A673 (cell line): Measurements from ENCODE around the gene AFF2.

ENCODE experiments used
- CTCF ChIP-seq: fragments of 300-800, 200-600 bp; sonication (generic); conservative IDR thresholded peaks from 2 replicates; pipeline ENCODE4 v1.5.1; 2017; ENCODE audit warnings: low read depth, mild to moderate bottlenecking, antibody characterized with exemption, low read length, moderate library complexity, mixed read lengths
- EZH2 ChIP-seq: fragments of 200-600 bp; sonication (generic); IDR thresholded peaks from 2 replicates; pipeline ENCODE4 v1.6.1; 2017; ENCODE audit warnings: borderline replicate concordance, low read depth, mild to moderate bottlenecking, mixed read lengths, antibody characterized with exemption, low read length; ENCODE audit not compliant: poor library complexity, severe bottlenecking

DNA sequence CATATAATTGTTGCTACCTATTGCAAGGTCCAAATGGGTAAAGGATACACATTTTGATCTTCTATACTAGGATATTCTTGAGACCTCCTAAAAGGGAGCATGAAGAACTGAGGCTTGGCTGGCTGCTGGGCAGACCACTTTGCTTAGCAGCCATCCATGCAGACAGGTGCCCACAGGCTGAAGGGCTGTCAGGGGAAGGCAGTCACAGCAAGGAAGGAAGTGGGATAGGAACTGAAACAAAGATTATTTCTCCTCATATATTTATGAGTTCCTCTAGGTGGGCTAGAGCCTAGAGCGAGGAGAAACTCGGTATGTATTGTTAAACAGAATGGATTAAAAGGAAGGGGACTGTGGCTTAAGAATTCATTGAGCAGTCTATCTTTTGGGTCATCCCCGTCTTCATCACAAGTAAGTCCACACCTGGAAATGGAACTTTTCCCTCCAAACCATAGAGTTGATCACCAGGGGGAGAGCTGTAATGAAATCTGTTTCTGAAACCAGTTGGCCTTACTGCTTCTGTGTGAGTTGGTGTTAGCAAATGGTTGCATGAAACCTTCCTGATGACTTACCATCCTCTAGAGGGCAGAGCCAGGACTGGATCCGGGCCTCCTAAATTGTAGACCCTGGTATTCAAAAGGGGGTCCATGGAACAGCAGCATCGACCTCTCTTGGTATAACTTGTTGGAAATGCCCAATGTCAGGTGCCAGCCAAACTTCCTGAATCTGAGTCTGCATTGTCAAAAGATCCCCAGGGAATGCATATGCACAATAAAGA, 42.3 kb downstream of the AFF2 start:
- TF ChIP-seq CTCF: no peak
- TF ChIP-seq EZH2: no peak
